GM19452 (cell line): ENCODE results near the gene SEH1L.

ENCODE experiments used
- ATAC-seq: cut with Tn5 transposase; IDR thresholded peaks from one replicate; pipeline ENCODE4 v1.9.1; 2021; ENCODE audit not compliant: unreplicated experiment

Gene SEH1L

GRCh38 chr18:13035249-13035914, 87.6 kb downstream of the SEH1L start:
- ATAC-seq: no peak

- no peak for ATAC-seq
These were observed 89.0 kb downstream of the SEH1L start for GRCh38 chr18:13036622-13037320.
